Fibroblast of mammary gland (primary cell): ENCODE results near the gene NLGN4Y.

ENCODE experiments used
- DNase-seq: peaks from one replicate; pipeline ENCODE4 v3.0.0-alpha.2; 2010; ENCODE audit warnings: low read depth
- H3K4me3 ChIP-seq: 2 replicates; pipeline ENCODE4 v1.5.1; 2011; ENCODE audit warnings: low read depth, mild to moderate bottlenecking, low read length, moderate library complexity; ENCODE audit not compliant: control insufficient read depth
- TF ChIP-seq, protein P1 (sequence below): conservative IDR thresholded peaks from 2 replicates; pipeline ENCODE4 v1.5.1; 2011; ENCODE audit warnings: low read depth, low read length, inconsistent platforms; ENCODE audit not compliant: control insufficient read depth, insufficient read depth

The NLGN4Y gene

DNA sequence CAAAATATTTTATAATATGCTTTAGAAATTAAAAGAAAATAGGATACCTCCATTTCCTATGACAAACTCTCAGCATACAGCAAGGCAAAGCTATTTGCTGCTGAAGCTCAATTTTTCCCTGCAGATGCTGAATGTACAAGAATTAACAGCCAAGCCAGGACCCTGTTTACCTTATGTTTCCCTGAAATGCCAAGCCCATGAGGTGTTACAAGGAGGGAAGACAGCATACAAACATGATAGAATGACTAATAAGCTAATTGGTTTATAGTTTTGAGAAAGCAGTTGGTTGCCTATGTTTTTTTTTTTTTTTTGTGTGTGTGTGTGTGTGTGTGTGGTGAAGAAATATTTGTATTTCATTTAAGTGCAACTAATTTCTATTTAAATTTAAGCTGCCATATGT, 113.2 kb downstream of the NLGN4Y start:
- DNase-seq = no peak
- H3K4me3 ChIP-seq = no peak overlapping the region
- TF ChIP-seq, protein P1, sequence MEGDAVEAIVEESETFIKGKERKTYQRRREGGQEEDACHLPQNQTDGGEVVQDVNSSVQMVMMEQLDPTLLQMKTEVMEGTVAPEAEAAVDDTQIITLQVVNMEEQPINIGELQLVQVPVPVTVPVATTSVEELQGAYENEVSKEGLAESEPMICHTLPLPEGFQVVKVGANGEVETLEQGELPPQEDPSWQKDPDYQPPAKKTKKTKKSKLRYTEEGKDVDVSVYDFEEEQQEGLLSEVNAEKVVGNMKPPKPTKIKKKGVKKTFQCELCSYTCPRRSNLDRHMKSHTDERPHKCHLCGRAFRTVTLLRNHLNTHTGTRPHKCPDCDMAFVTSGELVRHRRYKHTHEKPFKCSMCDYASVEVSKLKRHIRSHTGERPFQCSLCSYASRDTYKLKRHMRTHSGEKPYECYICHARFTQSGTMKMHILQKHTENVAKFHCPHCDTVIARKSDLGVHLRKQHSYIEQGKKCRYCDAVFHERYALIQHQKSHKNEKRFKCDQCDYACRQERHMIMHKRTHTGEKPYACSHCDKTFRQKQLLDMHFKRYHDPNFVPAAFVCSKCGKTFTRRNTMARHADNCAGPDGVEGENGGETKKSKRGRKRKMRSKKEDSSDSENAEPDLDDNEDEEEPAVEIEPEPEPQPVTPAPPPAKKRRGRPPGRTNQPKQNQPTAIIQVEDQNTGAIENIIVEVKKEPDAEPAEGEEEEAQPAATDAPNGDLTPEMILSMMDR = no peak

DNA sequence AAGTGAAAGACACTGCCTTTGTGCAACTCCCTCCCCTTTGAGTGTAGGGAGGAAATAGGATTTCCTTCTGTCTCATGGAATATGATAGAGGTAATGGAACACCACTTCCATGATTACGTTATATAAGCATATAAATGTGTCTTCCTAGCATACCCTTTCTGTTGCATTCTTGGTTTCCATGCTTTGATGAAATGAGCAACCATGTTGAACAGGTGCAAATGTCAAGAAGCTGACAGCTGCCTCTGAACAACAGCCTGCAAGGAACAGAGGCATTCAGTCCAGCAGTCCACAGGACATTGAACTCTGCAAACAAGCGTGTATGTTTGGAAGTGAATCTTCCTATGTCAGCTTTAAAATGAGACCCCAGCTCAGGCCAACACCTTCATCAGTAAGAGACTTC, 117.5 kb downstream of the NLGN4Y start:
- H3K4me3 ChIP-seq = no peak overlapping the region
- TF ChIP-seq, protein P1 = no peak
- DNase-seq = no peak

DNA sequence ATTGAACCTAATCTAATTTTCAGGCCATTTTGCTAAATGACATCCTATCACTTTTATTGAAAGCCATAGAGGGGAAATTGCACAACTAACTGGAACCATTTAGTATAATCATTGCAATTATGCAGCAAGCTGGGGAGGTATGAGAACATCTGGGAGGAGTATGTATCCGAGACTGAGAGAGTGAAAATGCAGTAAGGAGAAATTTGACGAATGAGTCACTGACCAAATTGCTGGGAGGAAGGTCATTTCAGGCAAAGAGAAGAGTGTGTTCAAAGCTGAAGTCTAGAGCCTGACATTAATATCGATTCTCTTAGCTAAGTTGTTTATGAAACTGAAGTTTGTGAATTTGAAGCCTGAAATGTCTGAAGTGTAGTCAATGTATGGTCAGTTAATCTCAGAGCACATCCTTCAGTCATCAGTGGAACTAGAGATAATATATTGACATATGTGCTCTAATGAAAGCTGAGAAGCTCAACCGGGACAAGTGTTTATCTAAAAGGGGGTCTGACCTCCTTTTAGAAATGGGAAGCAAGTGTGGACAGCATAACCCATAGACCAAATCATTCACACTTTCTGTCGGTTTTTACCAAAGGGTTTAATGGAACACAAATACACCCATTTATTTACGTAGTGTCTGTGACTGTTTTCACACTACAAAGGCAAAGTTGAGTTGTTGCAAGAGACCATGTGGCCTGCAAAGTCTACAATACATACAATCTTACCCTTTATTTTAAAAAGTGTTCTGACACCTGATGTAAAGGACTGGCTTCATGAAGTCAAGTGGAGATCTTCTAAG, 120.0 kb downstream of the NLGN4Y start:
- no peak overlapping the region for H3K4me3 ChIP-seq
- no peak for DNase-seq
- TF ChIP-seq, protein P1 = no peak

DNA sequence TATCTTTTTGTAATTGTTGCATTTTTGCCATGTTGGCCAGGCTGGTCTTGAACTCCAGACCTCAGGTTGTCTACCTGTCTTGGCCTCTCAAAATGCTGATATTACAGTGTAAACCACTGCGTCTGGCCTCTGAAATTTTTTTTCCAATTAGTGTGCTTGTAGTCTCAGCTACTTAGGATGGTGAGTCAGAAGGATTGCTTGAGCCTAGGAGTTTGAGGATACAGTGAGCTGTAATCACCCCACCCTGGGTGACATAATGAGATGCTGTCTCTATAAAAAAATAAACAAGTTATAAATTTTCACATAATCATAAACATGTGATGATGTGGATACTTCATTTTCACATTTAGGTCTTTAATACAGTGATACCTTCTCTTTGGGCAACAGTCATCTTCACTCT, 154.9 kb downstream of the NLGN4Y start:
- no peak overlapping the region for H3K4me3 ChIP-seq
- TF ChIP-seq, protein P1 = no peak
- DNase-seq = no peak

DNA sequence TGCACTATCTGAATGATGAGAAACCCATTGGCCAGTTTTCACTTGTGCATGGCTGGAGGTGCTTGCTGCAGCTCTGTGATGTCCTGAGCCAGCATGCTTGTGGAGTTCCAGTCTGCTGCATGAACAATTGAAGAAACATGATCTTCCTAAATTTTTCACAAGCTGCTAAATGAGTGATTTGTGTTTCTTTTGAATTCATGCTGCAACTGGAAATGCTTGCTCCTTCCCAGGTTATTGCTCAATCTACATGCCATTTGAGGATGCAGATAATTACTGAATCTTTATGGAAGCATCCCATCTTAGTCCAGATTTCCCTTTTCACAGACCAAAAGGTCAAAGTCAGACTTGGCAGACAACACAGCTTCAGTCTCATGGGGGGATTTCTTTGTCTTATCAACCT, 170.2 kb downstream of the NLGN4Y start:
- no peak overlapping the region for H3K4me3 ChIP-seq
- TF ChIP-seq, protein P1 = no peak
- DNase-seq = no peak

DNA sequence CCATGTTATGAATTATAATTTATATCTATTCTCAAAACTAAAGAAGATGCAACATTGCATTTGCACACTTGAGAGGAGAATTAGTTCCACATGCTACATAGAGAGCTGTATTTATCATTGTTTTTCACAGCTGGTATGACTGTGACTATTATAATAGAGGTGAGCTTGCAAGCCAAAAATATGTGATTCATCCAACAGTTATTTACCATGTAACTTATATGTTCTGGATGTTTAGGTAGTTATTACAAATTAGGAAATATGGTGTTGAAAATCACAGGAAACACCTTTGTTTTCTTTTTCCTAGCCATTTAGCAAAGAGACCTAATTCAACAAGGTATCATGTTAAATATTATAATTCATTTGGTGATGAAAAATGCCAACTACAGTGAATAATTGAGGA, 183.8 kb downstream of the NLGN4Y start:
- no peak for DNase-seq
- TF ChIP-seq, protein P1 = no peak

DNA sequence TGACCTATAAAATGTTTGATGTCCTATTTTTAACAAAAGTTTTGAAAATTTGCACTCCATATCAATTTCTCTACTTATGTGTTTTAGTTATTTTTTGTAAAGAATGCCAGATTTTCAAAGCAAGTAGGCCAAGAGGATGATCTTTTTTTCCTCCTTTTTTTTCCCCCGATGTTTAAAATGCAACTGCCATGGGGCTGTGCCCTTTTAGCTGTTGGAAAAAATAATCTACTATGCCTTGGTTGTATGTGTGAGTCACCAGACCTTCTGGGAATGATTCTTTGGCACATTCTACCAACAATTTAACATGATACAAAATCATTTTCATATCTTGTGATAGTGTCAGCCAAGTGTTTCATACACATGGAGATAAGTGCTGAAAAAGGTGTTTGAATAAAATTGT, 217.3 kb downstream of the NLGN4Y start:
- no peak overlapping the region for H3K4me3 ChIP-seq
- no peak for DNase-seq
- TF ChIP-seq, protein P1 = no peak

More for the DNA sequence above, 183.8 kb downstream of the NLGN4Y start:
- no peak overlapping the region for H3K4me3 ChIP-seq
